HG02970 (cell line): ENCODE results near the gene HDGFL2.
"Not testable (repeated sequence)": the region's sequence is repeated elsewhere in the genome, so short reads cannot be mapped to it uniquely, and the experiment has no call there.

Source experiments
- ATAC-seq: cut with Tn5 transposase; IDR thresholded peaks from one replicate; pipeline ENCODE4 v1.9.1; 2021; ENCODE audit warnings: mild to moderate bottlenecking, moderate library complexity, moderate number of reproducible peaks; ENCODE audit not compliant: unreplicated experiment, low FRiP score

The HDGFL2 gene

DNA sequence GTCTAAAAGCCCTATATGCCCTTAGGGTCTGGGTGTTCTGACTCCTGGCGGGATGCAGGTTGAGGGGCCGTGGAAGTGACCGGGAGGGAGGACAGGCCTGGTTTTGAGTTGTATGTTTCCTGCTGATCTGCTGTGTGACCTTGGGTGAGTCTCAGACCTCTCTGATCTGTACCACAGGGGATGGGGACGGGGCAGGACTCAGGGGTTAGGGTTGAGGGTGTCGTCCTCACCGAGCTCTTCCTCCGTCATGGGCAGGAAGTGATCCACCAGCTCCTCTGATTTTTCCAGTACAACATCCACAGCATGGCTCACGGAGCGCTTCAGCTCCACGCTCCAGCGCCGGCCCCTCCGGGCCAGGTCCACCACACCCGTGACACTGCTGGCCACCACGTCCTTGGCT, 56.7 kb downstream of the HDGFL2 start:
- ATAC-seq: no peak

DNA sequence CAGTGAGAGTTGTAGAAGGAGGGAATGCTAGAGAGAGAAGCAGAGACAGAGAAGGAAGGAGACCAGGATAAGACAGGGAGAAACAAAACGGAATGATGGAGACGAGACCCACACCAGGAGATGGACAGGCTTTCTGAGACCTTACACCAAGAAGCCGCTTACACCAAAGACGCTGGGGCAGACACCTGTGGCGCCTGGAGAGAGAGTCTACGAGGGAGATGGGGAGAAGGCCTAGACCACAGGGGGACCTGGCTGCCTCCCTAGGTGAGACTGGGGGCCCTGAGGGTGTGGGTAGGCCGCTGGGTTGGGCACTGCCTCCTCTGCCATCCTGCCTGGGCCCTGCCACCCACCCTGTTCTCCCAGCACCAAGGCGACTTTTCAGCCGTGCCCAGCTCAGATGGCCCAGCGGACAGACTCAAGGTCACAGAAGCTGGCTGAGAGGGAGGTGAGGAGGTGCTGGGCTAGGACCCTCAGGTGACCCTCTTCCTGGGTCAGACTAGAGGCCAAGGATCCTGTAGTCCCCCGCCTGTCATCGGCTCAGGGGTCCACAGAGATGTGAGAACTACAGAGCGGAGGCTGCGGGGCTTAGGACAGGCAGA, 57.9 kb downstream of the HDGFL2 start:
- no peak for ATAC-seq

DNA sequence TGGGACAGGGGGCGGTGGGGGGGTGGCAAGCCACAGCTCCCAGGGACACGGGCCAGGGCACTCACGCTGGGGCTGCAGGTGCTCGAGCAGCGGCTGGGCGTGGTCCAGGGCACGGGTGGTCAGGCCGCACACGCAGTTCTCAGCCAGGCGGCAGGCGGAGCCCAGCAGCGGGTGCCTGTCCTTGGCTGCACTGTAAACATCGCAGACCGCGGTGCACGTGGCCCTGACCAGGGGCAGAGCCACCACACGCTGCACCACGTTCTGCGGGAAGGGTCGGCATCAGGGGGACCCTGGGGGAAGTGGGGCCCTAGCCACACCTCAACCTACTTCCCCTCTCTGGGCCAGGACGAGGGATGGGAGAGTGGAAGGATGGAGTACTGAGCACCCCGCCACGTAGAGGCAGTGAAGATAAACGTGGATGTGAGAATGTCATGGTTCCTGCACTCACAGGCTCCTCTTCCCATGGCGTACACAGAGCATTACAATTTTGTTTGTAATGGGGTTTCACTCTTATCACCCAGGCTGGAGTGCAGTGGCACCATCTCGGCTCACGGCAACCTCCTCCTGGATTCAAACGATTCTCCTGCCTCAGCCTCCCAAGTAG, 59.6 kb downstream of the HDGFL2 start:
- no peak for ATAC-seq

DNA sequence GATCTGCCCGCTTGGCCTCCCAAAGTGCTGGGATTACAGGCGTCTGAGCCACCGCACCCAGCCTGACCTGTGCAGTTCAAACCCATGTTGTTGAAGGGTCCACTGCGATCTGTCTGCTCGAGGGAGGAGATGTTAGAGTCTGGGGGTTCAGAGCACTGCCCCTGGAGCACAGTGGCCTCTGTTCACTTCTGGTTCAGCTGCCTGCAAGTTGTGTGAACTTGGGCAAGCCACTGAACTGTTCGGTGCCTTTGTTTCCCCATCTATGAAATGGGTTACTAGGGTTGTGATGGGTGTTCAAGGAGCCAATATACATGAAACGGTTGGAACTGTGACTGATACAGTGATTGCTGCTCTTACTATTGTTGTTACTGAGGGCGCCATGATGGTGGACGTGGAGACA, 61.2 kb downstream of the HDGFL2 start:
- ATAC-seq: no peak

DNA sequence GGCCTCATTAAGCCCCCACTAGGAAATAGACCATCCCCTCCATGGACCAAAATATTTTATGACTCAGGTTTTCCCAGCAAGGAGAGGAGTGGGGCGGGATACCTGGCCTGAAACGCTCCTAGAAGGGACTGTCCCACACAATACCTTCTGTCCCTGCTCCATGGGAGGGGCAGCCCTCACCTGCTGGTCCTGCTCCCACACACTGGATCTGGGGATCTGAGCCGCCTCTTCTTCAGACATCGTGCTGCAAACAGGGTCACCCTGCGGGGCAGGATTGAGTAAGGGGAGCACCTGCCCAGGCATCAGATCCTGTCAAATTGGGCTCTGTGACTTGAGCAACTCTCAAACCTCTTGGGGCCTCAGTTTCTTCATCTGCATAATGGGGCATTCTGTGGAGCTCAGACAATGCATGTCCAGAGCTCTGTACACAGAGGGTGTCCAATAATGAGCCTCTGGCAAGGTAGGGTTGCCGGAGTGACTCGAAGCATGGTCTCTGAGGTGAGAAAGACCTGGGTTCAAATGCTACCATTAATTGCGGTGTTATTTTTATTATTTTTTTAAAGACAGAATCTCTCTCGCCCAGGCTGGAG, 61.8 kb downstream of the HDGFL2 start:
- no peak for ATAC-seq

DNA sequence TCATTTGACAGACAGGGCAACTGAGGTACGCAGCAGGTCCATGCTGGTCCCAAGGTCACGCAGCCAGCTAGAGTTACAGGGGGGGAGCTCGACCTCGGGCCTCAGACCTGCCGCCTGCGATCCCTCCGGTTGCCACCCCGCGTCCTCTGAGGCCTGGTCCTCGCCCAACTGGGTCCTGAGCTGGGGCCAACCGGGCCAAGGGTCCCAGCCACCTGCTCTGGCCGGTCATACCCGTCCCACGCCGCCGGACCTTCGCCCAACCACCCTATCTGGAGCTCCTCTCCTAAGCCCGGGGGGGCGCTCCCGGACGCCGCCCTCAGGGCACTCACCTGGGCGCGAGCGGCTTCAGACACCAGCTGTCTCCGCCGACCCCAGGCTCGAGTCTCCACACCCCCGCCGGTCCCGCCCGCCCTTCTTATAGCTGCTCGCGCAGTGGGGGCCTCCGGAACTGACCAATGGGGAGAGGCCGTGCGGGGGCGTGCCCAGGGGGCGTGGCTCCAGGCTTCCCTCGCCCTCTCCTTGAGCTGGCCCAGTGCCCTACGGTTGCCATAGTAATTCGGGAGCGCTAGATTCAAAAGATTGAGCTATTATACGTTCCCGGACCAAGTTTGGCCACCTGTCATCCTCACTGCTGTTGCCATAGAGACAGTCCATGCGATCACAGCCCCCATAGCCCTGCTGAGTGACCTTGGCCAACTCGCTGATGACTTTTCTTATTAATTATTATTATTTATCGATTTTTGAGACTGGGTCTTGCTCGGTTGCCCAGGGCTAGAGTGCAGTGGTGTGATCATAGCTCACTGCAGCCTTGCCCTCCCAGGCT, 63.0 kb downstream of the HDGFL2 start, which contains the start of gene PLIN5:
Gene PLIN5 (minus strand): TSS at position 389 of the 823 bp plus-strand sequence. CDS start 1,150 bp downstream, outside the sequence.
- no peak for ATAC-seq

DNA sequence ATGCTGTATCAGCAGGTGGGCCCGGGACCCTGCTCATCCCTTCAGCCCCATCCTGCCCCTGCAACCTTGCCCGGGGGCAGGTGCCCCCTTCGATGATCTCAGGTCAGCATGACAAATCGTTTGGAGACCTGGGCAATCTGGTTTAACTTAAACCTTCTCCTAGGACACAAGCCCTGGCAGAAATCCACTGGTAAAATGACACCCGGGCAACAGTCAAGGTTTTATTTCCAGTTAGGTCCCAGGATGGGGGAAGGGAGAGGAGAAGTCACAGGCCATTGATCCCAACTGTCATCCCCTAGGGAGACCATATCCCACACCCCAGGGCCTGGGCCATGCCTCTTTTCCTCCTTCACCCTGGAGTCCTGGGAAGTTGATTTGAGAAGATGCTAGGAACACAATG, 64.7 kb downstream of the HDGFL2 start:
- ATAC-seq: no peak

DNA sequence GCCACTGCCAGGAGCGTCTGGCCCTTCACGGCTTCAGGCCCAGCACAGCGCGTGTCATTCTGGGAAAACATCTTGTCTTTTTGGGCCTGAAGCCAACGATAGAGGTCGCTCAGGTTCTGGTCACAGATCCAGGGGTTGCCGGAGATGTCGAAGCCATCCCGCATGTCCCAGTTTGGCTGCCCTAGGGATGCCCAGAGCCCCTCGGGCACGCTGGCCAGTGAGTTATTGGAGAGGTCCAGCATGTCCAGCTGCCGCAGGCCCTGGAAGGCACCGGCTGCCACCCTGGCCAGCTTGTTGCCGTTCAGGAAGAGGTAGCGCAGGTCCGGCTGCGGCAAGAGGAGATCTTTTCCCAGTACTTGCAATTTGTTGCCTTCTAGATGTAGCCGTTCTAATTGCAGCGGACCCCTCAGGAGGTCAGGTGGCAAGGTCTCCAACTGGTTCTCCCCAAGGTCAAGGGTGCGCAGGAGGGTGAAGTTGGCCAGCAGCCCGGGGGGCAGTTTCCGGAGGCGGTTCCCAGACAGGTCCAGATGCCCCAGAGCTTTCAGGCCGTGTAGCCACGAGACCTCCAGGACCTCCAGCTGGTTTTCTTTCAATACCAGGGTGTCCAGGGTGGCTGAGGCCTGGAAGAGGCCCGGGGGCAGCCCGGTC, 66.0 kb downstream of the HDGFL2 start:
- no peak for ATAC-seq

DNA sequence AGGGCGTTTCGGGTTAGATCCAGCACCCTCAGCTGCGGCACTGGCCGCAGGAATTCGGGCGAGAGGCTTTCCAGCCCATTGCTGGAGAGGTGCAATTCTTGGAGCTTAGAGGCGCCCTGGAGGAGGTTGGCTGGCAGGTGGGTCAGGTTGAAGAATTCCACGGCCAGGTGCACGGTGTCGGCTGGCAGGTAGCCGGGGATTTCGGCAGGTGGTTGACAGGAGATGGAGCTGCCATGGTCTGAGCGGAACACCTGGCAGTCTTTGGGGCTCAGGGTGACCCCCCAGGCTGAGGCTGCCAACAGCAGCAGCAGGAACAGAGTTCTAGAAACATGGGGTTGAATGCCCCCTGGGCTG, 66.5 kb downstream of the HDGFL2 start:
- ATAC-seq: no peak

DNA sequence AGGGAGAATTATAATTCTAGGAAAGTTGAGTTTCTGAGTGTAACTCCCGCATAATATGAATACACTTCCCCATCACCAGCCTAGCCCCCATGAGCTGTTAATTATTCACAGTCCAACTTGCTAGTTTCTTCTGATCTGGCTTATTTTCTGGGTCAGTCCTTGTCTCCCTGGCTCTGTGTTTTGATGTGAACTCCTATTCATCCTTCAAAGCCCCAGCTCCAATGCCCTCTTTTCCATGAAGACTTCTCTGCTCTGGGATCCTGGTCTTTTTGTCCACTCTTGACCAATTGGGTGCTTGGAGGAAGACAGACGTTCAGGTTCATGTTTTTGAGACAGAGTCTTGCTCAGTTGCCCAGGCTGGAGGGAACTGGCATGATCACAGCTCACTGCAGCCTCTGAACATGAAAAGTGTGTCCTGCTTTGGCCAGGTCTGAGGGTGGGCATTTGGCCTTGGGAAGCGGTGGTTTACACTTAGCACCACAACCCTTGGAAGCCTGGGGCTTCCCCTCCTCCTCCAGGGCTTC, 67.1 kb downstream of the HDGFL2 start:
- ATAC-seq: no peak

DNA sequence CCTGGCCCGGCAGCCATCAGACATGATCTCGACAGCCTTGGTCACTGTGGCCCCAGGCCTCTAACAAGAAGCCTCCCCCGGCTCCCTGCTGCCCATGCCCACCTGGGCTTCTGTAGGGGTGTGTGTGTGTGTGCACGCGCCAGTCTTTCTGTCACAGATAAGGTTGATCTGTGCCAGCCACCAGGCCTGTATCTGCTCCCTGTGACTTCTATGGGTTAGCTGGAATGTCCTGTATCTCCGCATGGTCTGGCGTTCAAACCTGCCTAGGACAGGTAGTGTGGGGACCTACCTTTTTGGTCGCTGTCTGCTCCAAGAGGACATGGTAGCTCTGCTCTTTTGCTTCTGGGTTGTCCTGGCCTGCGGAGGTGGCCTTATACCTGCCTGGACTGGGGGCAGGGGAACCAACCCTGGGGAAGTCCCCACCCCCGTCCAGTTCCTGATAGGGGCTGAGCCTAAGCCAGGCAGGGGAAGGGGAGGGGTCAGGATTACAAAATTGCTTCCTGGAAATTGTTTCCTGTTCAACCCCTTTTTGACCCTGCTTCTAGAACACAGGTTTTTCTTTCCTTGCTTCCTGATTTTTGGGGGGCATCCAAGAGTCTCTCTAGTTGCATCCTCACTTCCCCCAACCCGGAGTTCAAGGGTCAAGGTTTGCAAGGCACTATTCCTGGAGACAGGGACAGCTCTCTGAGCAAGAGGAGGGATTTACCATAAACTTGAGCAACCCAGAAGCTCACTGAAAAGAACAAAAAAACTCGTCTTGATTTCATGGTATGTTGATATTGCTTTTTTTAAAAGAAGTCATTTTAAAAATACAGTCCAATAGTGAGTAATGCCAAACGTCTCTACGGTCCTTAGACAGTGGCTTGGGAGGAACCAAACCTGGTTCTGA, 67.8 kb downstream of the HDGFL2 start, which contains the start of gene LRG1:
Gene LRG1 (minus strand): TSS at position 344 of the 889 bp plus-strand sequence. CDS start 23 bp downstream, at position 321.
- ATAC-seq: no peak

DNA sequence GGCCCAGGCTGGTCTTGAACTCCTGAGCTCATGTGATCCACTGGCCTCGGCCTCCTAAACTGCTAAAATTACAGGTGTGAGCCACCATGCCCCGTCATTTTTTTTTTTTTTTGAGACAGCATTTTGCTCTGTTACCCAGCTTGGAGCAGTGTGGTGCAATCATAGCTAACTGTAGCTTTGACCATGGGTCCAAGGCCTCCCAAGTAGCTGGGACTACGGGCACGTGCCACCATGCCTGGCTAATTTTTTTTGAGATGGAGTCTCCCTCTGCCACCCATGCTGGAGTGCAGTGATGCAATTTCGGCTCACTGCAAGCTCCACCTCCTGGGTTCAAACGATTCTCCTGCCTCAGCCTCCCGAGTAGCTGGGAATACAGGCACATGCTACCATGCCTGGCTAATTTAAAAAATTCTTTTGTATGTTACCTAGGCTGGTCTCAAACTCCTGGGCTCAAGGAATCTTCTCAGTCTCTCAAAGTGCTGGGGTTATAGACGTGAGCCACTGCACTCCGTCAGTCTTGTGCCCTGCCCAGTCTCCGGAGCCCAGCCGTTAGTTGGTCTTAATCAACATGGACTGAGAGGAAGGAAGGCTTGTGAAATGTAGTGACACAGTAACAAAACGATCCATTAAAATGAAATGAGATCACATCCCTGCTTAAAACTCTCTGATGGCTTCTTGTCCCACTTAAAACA, 69.2 kb downstream of the HDGFL2 start:
- no peak for ATAC-seq

DNA sequence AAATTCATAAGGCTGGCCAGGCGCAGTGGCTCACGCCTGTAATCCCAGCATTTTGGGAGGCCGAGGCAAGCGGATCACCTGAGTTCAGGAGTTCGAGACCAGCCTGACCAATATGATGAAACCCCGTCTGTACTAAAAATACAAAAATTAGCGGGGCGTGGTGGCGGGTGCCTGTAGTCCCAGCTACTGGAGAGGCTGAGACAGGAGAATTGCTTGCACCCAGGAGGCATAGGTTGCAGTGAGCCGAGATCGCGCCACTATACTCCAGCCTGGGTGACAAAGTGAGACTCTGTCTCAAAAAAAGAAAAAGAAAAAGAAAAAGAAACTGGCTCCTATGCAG, 69.7 kb downstream of the HDGFL2 start:
- ATAC-seq: not testable (repeated sequence)

DNA sequence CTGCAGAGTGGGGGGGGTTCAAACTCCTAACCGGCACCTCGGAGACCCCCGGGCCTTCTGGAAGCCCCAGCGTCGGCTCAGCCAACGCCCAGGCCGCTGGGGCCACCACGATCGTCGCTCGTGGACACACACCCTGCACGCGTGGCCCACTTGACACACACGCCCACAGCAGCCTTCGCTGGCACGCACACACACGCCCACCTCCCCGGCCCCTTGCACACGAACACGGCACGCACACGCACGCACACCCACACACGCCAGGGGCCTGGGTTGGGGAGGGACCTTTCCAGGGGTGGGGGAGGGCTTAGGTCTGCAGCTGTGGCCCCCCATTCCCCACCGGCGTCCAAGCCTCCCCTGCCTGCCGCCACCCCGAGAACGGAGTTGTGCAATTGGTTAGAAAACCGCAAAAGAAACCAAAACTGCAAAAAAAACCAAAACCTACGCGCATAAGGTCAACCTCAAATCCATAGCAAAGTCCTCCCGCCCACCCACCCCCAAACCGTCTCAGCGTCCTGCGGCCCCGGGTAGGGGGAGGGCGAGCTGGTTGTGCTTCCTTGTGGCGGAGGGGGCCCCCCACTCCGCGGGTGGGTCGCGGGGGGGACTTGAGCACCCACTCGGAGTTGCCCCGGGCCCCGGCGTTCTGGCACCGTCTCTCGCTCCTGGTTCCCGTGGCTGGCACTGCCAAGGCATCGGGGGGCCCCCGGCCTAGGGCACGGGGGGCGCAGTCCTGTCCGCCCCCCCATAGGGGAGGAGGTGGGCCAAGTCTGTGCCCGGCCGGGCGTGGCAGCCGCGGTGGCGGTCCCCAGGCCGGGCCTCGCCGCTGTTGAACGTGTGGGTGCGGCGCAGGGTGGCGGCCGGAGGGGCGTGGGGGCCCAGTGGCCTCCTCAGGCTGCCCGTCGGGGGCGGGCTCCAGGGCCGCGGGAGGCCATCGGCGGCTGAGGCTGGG, 71.1 kb downstream of the HDGFL2 start:
- ATAC-seq: no peak

DNA sequence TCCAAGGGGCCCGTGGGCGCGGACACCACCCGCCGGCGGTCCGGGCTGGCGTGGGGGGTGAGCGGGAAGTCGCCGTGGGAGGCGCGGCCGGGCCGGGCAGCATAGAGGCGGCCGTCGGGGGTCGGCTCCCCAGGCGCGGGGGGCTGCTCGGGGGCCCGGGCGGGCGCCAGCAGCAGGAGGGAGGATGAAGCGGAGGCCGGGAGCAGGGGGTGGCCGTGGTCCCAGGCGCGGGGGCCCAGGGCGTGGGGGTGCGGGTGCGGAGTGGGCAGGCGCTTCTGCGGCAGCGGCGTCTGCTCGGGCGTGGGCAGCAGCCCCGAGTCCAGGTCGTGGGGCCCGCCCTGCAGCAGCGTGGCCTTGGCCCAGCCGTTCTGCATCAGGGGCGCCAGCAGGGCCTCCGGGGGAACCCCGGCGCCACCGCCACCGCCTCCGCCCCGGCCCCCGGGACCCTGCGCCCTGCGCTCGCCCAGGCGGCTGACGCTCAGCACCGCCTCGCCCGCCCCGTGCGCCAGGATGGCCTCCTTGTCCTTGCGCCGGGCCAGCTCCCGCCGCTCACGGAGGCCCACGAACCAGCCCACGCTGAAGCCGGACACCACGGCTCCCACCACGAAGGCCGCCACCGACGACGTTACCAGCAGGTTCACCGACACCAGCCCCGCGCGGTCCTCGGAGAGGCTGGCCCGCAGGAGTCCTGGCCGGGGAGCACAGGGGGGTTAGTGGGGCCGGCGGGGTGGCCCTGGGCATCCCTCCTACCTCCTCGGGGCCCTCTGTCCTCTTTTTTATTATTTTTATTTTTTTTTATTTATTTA, 71.9 kb downstream of the HDGFL2 start:
- no peak for ATAC-seq

DNA sequence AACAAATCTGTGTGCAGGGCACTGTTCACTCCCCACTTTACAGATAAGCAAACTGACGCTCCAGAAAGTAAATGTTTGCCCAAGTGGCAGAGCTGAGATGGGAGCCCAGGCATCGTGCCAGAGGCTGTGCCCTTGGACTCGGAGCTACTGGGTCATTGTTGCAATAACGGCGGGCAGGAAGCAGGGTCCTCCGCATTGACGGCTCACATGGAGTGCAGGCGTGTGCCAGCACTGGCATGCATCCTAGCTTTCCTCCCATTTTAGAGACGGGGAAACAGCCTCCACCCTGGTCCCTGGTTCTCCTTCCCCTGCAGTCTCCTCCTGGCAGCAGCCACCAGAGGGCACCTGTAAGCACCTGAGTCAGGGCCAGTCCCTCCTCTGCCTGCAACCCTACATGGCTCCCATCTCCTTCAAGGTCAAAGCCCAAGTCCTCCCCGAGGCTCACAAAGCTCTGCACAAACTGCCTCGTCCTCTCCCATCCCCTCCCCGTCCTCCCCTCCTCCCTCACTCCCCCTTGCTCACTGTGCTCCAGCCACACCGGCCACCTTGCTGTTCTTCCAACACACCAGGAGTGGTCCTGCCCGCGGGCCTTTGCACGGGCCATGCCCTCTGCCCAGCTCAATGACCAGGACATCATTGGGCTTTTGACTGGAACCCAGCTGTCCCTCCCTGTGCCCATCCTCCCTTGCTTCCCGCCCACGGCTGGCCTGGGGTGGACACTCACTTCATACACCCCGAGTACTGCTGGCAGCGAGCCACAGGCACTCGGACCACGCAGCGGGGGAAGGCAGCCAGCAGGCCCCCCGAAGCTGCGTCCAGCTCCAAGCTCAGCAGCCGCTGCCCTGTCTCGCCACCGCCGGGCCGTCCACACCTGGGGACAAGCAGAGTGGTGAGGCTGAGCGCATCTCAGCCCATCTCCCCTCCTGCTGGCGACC, 75.5 kb downstream of the HDGFL2 start:
- ATAC-seq: no peak
